Adrenal gland (tissue), 5 donors: ENCODE measurements around the gene SUPT6H.

Experiments used
- CTCF ChIP-seq, 6 experiments: fragments of 450-650 bp in 4 of 6; fragments of 200-600 bp in 2 of 6; sonication (generic) in 1 of 6; IDR thresholded peaks; 1 replicate in 5 of 6; 2 replicates in 1 of 6; pipeline versions ENCODE4 v1.5.1 to v1.8.0; 2016 to 2021; ENCODE audit warnings: antibody characterized with exemption in 6 of 6, mild to moderate bottlenecking in 2 of 6, moderate library complexity in 1 of 6
- POLR2A ChIP-seq, 2 donors: fragments of 450-650 bp; IDR thresholded peaks; one replicate each; pipeline ENCODE4 v1.6.1; 2017; ENCODE audit warnings: antibody characterized with exemption in 2 of 2, mild to moderate bottlenecking in 2 of 2, moderate library complexity in 1 of 2
- donor health status: DM: no; HTN: no; CAD: no.

DNA sequence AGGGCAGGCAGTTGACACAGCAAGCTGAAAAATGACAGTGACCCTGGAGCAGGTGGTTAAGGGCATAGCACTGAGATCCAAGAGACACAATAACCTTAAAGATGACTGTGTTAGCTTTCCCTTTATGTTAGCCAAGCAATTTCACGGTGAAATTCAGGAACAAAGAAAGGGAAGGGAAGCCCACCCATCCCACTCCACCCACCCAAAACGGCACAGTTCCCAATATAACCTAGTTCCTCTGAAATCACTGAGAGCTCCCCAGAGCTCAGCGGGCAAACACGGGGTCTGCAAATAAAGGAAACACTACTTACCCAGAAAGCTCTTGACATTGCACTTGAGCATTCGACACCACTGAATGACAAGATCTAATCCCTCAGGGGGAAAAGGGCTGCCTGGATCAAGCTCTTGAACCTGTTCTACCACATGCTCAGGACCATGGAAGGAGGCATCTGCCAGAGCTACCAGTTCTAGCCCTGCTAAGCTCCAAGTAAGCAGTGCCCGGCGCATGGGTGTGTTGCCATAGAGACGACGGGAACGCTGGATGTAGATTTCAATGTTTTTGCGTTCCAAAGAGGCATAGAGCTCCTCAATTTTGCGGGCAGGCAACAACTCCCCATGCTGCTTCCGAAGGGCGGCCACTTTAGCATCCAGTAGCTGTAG is 27.7 kb upstream of the SUPT6H start:
- TF ChIP-seq POLR2A (IDR thresholded peaks at IDR 0.05) (no peak), CTCF (IDR thresholded peaks at IDR 0.05) (no peak)
